VCaP (cell line): ENCODE measurements around the gene OR2H2.

Experiments used
- H3K27ac ChIP-seq: fragments of 450-650 bp; 2 replicates; pipeline ENCODE4 v1.5.1; 2017
- TF ChIP-seq, protein P1 (sequence below): fragments of 450-650 bp; conservative IDR thresholded peaks from 2 replicates; pipeline ENCODE4 v1.5.1; 2017; ENCODE audit warnings: mild to moderate bottlenecking, moderate library complexity

Gene OR2H2

GRCh38 chr6:29608131-29608530, 23.2 kb downstream of the OR2H2 start:
- H3K27ac ChIP-seq, result no peak overlapping the region
- TF ChIP-seq, protein P1, sequence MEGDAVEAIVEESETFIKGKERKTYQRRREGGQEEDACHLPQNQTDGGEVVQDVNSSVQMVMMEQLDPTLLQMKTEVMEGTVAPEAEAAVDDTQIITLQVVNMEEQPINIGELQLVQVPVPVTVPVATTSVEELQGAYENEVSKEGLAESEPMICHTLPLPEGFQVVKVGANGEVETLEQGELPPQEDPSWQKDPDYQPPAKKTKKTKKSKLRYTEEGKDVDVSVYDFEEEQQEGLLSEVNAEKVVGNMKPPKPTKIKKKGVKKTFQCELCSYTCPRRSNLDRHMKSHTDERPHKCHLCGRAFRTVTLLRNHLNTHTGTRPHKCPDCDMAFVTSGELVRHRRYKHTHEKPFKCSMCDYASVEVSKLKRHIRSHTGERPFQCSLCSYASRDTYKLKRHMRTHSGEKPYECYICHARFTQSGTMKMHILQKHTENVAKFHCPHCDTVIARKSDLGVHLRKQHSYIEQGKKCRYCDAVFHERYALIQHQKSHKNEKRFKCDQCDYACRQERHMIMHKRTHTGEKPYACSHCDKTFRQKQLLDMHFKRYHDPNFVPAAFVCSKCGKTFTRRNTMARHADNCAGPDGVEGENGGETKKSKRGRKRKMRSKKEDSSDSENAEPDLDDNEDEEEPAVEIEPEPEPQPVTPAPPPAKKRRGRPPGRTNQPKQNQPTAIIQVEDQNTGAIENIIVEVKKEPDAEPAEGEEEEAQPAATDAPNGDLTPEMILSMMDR, result no peak

DNA sequence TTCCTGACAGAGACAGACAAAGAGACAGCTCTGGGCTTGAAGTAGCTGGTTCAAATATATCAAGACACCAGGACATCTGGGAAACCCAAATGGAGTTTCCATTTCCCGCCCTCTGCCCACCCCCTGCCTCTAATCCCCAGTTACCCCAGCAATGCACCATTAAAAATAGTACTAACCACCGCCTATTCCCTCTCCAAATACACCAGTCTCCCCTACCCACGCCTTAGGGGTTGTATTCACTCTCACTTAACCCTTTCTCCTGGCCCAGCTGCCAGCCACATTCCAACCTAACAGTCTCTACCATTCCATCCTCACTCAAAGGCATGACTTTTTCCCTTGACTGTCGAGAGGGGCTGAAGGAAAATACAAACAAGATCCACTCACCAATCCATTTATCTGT, 25.6 kb downstream of the OR2H2 start:
- no peak overlapping the region for H3K27ac ChIP-seq
- TF ChIP-seq, protein P1, result no peak

DNA sequence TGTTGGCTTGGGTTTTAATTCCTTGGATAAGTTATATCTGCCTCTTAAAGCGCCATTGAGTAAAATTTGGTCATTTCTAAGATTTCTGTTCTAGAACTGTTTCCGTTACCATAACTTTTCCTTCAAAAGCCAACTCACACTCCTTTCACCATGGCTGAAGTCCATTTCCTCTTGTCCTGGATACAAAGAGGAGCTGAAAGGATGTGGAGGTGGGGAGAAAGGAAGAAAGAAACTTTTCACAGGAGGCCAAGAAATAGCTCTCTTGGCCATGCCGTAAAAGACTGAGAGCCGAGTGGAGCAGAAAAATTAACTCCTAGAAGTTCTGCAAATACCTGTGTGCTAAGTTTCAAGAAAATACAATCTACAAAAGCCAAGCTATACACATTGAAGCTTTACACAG, 26.5 kb downstream of the OR2H2 start:
- TF ChIP-seq, protein P1, result no peak
- H3K27ac ChIP-seq, result no peak overlapping the region

DNA sequence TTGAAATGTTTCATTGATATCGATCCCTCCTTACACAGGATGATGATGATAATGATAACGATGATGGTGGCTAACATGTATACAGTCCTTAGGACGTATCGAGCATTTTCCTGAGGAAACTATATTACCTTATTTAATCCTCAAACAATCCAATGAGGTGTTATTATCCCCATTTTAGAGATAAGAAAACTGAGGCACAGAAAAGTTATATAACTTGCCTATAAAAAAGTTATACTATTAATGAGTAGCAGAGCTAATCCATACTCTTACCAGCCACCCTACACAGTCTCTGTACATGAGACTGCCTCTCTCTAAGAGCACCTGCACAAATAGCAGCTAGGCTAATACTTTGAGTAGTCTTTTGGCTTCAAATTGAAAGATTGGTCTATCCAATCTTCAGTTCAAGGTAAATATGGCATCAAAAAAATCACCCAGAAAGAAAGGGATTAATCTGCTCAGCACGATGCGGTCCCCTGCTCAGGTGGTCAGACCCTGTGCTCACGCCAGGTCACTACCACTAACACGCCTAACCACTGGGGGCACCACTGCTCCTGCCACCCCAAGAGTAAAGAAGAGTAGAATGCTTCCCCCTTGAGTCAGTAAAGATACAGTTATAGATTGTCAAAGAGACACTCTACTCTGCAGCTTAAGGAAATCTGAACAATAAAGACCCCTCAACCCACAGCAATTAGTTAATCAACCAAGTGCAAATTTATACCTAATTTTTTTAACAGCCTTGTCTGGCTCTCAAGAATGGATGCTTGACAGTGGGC, 33.0 kb downstream of the OR2H2 start:
- no peak overlapping the region for H3K27ac ChIP-seq
- TF ChIP-seq, protein P1, result peak; percentile 13; the same call in 1 of the 2 replicates

DNA sequence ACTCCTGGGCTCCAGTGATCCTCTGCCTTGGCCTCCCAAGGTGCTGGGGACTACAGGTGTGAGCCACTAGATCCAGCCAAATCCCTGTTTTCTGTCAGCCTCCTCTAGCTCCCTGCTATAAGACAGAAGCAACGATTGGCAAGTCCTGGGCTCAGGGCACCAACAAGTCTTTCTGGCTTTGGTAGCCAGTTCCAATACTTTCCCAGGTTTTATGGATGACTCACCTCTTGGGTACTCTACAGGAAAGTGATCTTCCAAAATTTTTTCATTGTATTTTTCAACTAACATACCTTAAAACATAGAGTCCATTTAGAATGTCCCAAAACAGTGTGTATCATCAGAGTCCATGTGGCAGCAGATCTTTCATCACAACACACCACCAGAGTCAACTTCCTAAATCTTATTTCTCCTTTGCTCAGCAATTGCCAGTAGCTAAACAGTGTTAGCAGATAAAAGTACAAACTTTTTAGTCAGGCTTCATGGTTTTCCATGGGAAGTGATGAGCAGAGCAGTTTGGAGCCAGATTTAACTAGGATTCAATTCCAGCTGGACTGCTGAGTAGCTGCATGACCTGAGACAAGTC, 34.7 kb downstream of the OR2H2 start:
- no peak overlapping the region for H3K27ac ChIP-seq
- TF ChIP-seq, protein P1, result no peak

DNA sequence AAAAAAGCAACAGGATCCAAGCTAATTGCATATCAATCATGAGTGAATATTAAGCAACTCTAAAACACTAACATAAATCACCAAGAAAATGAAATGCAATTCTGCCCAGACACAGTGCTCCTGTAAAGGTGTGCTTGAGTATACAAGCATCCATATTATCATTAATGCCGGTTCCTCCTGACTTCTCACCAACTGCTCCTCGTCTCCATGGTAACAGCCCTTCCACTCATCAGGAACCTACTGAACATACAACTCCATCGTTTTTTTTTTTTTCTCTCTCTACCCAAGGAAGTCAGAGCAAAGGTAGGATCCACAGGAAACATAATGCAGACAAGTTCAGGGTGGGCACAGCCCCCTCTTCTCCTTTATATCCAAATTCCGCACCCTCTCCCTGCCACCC, 35.7 kb downstream of the OR2H2 start:
- no peak overlapping the region for H3K27ac ChIP-seq
- TF ChIP-seq, protein P1, result no peak

DNA sequence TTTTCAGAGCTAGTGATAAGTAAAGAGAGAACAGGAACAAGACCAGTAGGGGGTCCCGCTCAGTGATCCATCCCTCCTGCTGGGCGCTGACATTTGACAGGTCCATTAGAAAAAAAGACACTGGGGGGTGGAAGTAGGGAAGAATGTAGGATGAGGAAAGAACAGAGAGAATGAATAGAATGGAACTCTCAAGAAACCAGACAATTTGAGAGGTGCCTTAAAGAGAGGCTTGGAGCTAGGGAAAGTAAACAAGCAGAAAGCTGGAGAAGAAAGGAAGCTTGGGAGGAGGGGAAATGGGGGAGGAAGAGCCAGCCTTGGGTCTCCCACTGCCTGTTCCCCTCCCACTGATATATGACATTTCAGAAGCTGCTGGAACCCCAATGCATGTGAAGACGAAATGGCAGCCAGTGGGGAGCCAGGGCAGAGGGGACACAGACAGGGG, 39.6 kb downstream of the OR2H2 start:
- no peak overlapping the region for H3K27ac ChIP-seq
- TF ChIP-seq, protein P1, result no peak
